ENCODE results near the gene ARHGAP19. TPM values are rescaled to one million over a fixed set of nuclear protein-coding genes. Genes with fewer than 3 reads are reported as not detected.

Gene ARHGAP19
- total RNA-seq, 1 experiment from 2014 or later: 33.2 TPM

GRCh38 chr10:97175586-97175985, 116.9 kb downstream of the ARHGAP19 start:
- Histone ChIP-seq H3K4me2 (ENCODE audit: insufficient read depth, insufficient read length, low read length) (no peak overlapping the region), H3K18ac (ENCODE audit: insufficient read length, low read depth, low read length) (no peak overlapping the region), H3K27me3 (ENCODE audit: insufficient read depth, low read length) (no peaks in the 10 kb centered on the region), H3K9me3 (ENCODE audit: control insufficient read depth, low read depth, low read length) (no peaks in the 10 kb centered on the region), H3K9ac (ENCODE audit: extremely low read depth, insufficient read length, low read length) (no peak overlapping the region), H2BK120ac (ENCODE audit: low read depth, low read length, poor library complexity, severe bottlenecking) (no peak overlapping the region), H2BK20ac (ENCODE audit: low read depth, low read length, poor library complexity, severe bottlenecking) (no peak overlapping the region), H3K79me2 (ENCODE audit: insufficient read depth, low read length) (no peaks in the 10 kb centered on the region), H3K56ac (ENCODE audit: insufficient read length, low read depth, low read length) (no peak overlapping the region), H2AK5ac (ENCODE audit: insufficient read length, low read length) (no peak overlapping the region), H4K91ac (ENCODE audit: insufficient read length, low read depth, low read length) (no peak overlapping the region), H3K23me2 (ENCODE audit: insufficient read length, low read depth, low read length, poor library complexity, severe bottlenecking) (peaks cover 5% of the 10 kb centered on the region), H2BK12ac (ENCODE audit: insufficient read length, low read depth, low read length) (no peak overlapping the region), H3K4ac (ENCODE audit: low read depth, low read length) (no peak overlapping the region), H2BK15ac (ENCODE audit: low read depth, low read length) (no peak overlapping the region), H2BK5ac (ENCODE audit: insufficient read length, low read length) (no peak overlapping the region), H3K4me1 (ENCODE audit: insufficient read depth, low read length) (no peaks in the 10 kb centered on the region), H4K8ac (replicated peaks; ENCODE audit: insufficient read length, low read depth, low read length) (no peak overlapping the region), H4K20me1 (ENCODE audit: control insufficient read depth, insufficient read depth, insufficient read length) (no peaks in the 10 kb centered on the region), H3K14ac (ENCODE audit: insufficient read depth, low read length) (no peak overlapping the region; the same call in 1 of the 2 replicates), H3K27ac (ENCODE audit: insufficient read length, low read depth, low read length) (no peak overlapping the region), H2AFZ (ENCODE audit: low read length) (no peak overlapping the region), H4K5ac (ENCODE audit: insufficient read length, low read depth, low read length) (no peak overlapping the region), H3K23ac (ENCODE audit: insufficient read length, low read depth, low read length) (no peak overlapping the region), H3T11ph (ENCODE audit: low read length) (no peak overlapping the region), H3K79me1 (ENCODE audit: insufficient read depth, low read depth, low read length, poor library complexity, severe bottlenecking) (no peaks in the 10 kb centered on the region)
- WGBS (ENCODE audit: extremely low coverage, insufficient read length, low lambda C conversion rate): no CpG with 5 or more reads among the region's 4 CpGs
- peaks cover 14% of the 10 kb centered on the region for H3K27me3 Mint-ChIP-seq (ENCODE audit: low read depth)
- TF ChIP-seq, protein P1, sequence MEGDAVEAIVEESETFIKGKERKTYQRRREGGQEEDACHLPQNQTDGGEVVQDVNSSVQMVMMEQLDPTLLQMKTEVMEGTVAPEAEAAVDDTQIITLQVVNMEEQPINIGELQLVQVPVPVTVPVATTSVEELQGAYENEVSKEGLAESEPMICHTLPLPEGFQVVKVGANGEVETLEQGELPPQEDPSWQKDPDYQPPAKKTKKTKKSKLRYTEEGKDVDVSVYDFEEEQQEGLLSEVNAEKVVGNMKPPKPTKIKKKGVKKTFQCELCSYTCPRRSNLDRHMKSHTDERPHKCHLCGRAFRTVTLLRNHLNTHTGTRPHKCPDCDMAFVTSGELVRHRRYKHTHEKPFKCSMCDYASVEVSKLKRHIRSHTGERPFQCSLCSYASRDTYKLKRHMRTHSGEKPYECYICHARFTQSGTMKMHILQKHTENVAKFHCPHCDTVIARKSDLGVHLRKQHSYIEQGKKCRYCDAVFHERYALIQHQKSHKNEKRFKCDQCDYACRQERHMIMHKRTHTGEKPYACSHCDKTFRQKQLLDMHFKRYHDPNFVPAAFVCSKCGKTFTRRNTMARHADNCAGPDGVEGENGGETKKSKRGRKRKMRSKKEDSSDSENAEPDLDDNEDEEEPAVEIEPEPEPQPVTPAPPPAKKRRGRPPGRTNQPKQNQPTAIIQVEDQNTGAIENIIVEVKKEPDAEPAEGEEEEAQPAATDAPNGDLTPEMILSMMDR (conservative IDR thresholded peaks at IDR 0.05): no peak
- H3K4me1 Mint-ChIP-seq: peaks cover 10 to 19% of the 10 kb centered on the region in 2 experiments
- H3K4me3 Mint-ChIP-seq: no peak overlapping the region
- H3K27ac Mint-ChIP-seq: no peak overlapping the region
- no peaks in the 10 kb centered on the region for H3K36me3 Mint-ChIP-seq (ENCODE audit: insufficient read depth in 1 of 3, low read depth in 3 of 3)
- no peaks in the 10 kb centered on the region for H3K9me3 Mint-ChIP-seq
- DNase-seq: no peak
